HG02678 (cell line): ENCODE results near the gene CARMIL1.

Experiments used
- ATAC-seq: cut with Tn5 transposase; IDR thresholded peaks from one replicate; pipeline ENCODE4 v1.9.1; 2021; ENCODE audit warnings: mild to moderate bottlenecking, moderate library complexity; ENCODE audit not compliant: unreplicated experiment

Gene CARMIL1

GRCh38 chr6:25637960-25638434 lies 358.8 kb downstream of the CARMIL1 start:
- no peak for ATAC-seq

- no peak for ATAC-seq
These were observed 360.5 kb downstream of the CARMIL1 start for GRCh38 chr6:25639653-25640052.

- ATAC-seq: no peak
These were observed 361.3 kb downstream of the CARMIL1 start for GRCh38 chr6:25640446-25640845.

GRCh38 chr6:25640891-25641290 lies 361.7 kb downstream of the CARMIL1 start:
- no peak for ATAC-seq

GRCh38 chr6:25641377-25641776 lies 362.2 kb downstream of the CARMIL1 start:
- ATAC-seq: no peak

GRCh38 chr6:25641940-25642666 lies 362.9 kb downstream of the CARMIL1 start:
- ATAC-seq: no peak

- no peak for ATAC-seq
These were observed 363.6 kb downstream of the CARMIL1 start for GRCh38 chr6:25642667-25643328.

GRCh38 chr6:25645916-25646315 lies 366.7 kb downstream of the CARMIL1 start:
- no peak for ATAC-seq

GRCh38 chr6:25649611-25650010 lies 370.4 kb downstream of the CARMIL1 start:
- ATAC-seq: no peak

- ATAC-seq: no peak
These were observed 372.9 kb downstream of the CARMIL1 start, which contains the start of gene SCGN for GRCh38 chr6:25652007-25652515. Gene SCGN, plus strand, starts transcription at chr6:25652215. Its CDS starts 189 bp downstream, at chr6:25652404.

- ATAC-seq: no peak
These were observed 376.5 kb downstream of the CARMIL1 start for GRCh38 chr6:25655723-25656122.

- ATAC-seq: no peak
These were observed 380.6 kb downstream of the CARMIL1 start for GRCh38 chr6:25659633-25660368.

GRCh38 chr6:25660512-25660911 lies 381.3 kb downstream of the CARMIL1 start:
- no peak for ATAC-seq

- ATAC-seq: no peak
These were observed 382.1 kb downstream of the CARMIL1 start for GRCh38 chr6:25661129-25661779.

- no peak for ATAC-seq
These were observed 386.3 kb downstream of the CARMIL1 start for GRCh38 chr6:25665455-25665854.

- no peak for ATAC-seq
These were observed 390.2 kb downstream of the CARMIL1 start for GRCh38 chr6:25669413-25669812.
